GM21825 (cell line): ENCODE results near the gene DGCR8.

ENCODE experiments used
- ATAC-seq: cut with Tn5 transposase; IDR thresholded peaks from one replicate; pipeline ENCODE4 v1.9.1; 2021; ENCODE audit warnings: mild to moderate bottlenecking, moderate library complexity; ENCODE audit not compliant: unreplicated experiment

DGCR8 gene

GRCh38 chr22:20089226-20089976, 9.4 kb downstream of the DGCR8 start:
- no peak for ATAC-seq

GRCh38 chr22:20089977-20090729, 10.1 kb downstream of the DGCR8 start:
- no peak for ATAC-seq

DNA sequence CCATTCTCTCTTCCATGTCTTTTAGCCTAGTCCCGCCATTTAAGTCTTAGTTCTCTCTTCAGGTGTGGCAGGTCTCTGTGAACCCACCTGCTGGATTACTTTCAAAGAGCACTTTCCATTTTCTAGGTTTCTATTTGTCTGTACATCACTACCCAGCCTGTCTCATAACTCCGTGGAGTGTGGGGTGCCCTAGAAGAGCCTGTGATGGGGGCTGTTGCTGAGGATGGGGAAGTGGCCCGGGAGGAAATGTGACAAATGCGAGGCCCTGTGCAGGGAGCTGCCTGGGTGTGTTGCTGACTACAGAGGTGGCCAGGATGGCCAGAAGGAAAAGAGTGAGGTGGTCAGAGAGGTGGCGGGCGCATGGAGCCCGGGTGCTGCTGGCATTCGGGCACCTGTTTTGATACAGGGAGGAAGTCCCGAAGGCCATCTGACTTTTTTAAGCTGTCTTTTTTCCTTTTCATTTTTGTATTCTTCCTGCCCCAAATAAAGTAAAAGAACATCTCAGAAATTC, 10.7 kb downstream of the DGCR8 start:
- no peak for ATAC-seq

GRCh38 chr22:20091690-20092476, 11.8 kb downstream of the DGCR8 start:
- ATAC-seq: no peak

DNA sequence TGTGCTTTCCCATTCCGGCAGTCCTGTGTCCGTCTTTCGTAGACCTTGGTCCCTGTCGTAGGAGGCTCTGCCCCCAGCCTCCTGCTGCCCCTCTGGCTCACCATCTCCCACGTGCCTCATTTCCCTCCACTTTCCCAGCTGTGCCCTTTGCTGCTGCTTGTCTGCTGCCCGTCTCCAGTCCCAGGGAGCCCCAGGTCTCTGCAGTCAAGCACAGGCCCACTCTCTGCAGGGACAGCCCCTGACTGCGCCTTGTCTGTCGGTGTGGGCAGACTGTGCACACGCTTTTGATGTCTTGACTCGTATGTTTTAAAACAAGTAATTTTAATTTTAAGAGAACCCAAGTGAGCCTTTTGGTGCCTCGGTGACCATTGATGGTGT, 12.4 kb downstream of the DGCR8 start:
- ATAC-seq: no peak

GRCh38 chr22:20093418-20094196, 13.6 kb downstream of the DGCR8 start:
- no peak for ATAC-seq

DNA sequence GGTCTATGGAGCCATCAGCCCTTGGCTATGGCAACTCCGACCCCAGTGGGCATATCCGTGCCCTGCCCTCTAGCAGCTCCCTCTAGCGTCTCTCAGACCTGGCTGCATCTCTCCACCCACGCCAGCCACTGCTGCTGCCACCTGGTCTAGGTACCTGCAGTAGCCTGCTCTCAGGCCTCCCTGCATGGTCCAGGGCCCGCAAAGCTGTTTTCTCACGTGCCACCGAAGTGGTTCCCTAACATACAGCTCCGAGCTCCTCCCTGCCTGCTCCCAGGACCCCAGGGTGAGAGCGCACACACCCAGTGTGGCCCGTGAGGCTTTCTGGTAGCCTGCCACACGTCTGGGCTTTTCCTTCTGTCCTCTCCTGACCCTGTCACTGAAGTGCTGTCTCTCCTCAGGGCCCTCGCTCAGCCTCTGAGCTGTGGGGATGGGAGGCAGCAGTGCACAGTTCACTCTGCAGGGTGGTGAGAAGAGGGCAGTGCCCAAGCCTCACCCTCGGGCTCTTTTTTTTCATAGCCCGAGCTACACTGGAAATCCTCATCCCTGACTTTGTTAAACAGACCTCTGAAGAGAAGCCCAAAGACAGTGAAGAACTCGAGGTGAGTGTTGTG, 14.3 kb downstream of the DGCR8 start:
- ATAC-seq: no peak

DNA sequence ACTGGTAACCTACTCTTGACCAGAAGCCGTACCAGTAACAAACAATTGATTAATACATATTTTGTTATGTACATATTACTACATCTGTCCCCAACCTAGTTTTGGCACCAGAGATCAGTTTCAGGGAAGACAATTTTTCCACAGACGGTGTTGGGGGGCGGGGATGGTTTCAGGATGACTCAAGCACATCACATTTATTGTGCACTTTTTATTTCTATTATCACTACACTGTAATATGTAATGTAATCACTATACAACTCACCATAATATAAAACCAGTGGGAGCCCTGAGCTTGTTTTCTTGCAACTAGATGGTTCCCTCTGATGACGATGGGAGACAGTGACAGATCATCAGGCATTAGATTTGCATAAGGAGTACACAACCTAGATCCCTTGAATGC, 15.5 kb downstream of the DGCR8 start:
- ATAC-seq: no peak

- no peak for ATAC-seq
These were observed 16.8 kb downstream of the DGCR8 start for GRCh38 chr22:20096574-20097420.

DNA sequence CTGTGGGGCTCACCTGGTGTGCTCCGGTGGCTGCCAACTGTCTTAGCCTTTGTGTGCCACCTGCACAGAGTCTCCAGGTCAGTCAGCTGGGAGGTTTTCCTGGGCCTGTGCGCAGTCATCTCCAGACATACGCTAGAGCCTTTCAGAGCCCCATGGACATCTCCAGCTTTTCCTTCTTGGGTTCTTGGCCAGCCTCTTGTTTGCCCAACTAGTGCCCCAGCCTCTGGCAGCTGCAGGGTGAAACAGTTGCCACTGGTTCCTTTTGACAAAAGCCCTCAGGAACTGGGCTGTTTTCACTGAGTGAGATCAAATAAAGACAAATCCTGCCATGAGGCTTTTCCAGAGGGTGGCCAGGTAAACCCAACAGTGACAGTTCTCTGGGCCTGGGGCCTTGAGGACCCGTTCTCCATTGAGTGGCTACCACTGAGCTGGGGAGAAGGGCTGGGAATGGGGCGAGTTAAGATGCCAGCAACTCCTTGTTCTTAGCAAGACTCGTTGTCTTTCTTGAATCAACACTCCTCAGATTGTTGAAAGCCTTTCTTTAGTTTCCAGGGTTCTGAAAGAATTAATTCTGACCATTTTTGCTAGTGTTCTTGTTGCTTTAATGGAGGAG, 19.2 kb downstream of the DGCR8 start:
- ATAC-seq: no peak

DNA sequence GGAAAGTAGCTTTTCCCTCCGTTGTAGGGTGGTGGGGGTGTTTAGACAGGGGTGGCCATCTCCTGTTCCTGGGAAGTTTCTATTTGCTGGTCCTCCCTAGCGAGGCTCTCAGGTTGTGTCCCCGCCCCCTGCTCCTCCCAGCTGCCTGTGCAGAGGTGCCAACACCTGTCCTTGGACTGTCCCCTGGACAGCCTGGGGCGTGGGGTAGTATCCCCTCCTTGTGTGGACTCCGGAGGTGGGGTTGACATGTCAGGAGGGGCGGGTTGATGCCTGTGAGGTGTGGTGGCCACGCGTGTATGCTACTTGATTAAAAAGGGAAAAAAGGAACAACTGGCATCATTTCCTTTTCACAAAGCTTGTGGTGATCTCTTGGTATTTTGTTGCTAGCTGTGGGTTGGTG, 21.6 kb downstream of the DGCR8 start:
- ATAC-seq: no peak

- ATAC-seq: no peak
These were observed 22.3 kb downstream of the DGCR8 start for GRCh38 chr22:20102203-20102780.

DNA sequence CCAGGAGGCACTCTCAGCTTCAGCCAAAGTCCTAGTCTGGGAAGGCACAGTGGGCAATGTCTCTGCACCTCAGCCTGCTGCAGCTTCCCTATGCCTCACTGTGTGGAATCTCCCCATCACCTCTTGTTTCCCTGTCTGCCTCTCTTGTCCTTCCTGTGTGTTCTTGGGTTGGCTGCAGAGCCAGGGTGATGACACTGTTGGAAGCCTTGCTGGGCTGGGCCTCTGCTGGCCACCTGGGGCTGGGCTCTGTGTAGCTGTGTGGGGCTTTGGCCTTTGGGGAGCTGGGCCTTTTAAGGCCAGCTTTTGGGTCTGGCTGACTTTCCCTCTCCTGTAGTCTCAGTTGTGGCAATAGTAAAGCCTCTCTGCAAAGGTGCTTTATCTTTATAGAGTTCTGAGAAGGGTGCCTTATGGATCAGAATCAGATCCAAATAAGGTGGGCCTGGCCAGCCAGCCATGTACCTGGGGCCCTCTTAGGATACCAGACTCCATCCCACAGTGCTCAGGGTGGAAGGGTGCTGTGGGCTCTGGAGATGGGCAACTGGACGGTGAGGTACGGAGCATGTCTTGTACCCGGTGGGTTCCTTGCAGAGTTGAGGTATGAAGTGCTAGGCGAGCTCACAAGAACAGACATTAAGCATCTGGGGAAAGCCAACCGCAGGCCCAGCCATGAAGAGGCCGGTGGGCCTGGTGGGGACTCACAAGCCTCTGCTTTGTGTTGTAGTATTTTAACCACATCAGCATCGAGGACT, 25.6 kb downstream of the DGCR8 start:
- no peak for ATAC-seq

GRCh38 chr22:20106205-20106848, 26.3 kb downstream of the DGCR8 start:
- no peak for ATAC-seq

DNA sequence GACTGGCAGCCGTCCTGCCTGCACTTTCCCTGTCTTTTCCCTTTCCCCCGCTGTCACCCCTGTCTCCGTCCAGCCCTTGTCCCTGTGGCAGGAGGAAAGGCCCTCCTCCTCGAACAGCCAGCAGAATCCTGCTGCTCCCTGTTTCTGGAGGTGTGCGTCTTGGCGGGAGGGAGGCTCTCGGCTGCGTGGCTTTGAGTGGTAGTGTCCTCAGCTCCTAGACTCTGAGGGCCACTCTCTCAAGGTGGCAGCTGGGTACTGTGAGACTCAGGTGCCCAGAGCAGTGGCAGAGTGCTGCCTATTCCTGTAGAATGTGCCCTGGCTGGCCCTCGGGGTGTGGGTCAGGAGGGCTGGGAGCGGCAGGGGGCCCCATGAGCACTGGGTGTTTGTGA, 26.8 kb downstream of the DGCR8 start:
- ATAC-seq: no peak

DNA sequence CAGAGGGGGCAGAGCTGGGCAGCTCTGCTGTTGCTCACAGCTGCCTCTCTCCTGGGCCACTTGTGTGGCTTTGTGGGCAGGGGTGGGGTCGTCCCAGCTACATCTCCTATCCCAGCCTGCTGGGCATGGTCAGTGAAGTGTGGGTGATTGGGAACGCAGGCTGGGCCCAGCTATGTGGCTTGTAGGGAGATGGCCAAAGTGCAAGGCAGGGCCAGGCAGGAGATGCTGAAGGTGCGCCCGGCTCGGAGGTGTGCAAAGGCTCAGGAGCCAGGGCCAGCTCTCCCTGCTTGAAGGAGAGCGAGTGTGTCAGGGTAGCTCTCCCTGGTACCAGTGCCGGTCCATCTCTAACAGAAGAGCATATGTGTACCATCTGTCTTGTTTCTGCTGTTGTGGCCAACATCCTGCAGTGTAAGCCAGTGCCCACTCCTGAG, 27.4 kb downstream of the DGCR8 start:
- ATAC-seq: no peak
